Testis (tissue), 2 donors: ENCODE data around the gene PNRC2.

Source experiments
- CTCF ChIP-seq, 3 experiments: fragments of 450-650 bp in 2 of 3; fragments of 200-600 bp in 1 of 3; sonication (generic) in 1 of 3; IDR thresholded peaks; one replicate each; pipeline ENCODE4 v1.5.1; 2016 to 2019; ENCODE audit warnings: antibody characterized with exemption in 3 of 3, mild to moderate bottlenecking in 2 of 3, moderate library complexity in 1 of 3
- POLR2A ChIP-seq: fragments of 450-650 bp; IDR thresholded peaks from one replicate; pipeline ENCODE4 v1.6.1; 2017; ENCODE audit warnings: antibody characterized with exemption, mild to moderate bottlenecking, moderate library complexity

GRCh38 chr1:23999156-23999671, 39.6 kb downstream of the PNRC2 start:
- TF ChIP-seq CTCF (IDR thresholded peaks at IDR 0.05) (no peak), POLR2A (no peak)
